ENCODE data around the gene PRDM16. TPM values are rescaled to one million over a fixed set of nuclear protein-coding genes. Genes with fewer than 3 reads are reported as not detected.

The PRDM16 gene
- total and polyA plus RNA-seq, 2 experiments from 2014 or later, result 0.14 to 0.16 TPM

- TF ChIP-seq ZNF462 (CRISPR knock-in tag; IDR thresholded peaks at IDR 0.05) (no peak), ZNF114 (CRISPR knock-in tag; IDR thresholded peaks at IDR 0.05) (no peak), JUNB (IDR thresholded peaks at IDR 0.05; ENCODE audit: unreplicated experiment) (no peak), STAT1 (IDR thresholded peaks at IDR 0.05; ENCODE audit: unreplicated experiment) (no peak), EZH2 (IDR thresholded peaks at IDR 0.05; ENCODE audit: low read depth, unreplicated experiment) (no peak), NANOG (IDR thresholded peaks at IDR 0.05; ENCODE audit: borderline replicate concordance) (no peak), POLR2AphosphoS5 (IDR thresholded peaks at IDR 0.05; ENCODE audit: low read depth) (no peak), CTCF (conservative IDR thresholded peaks at IDR 0.05; ENCODE audit: low read depth in 2 of 2) (no peak), CREB1 (CRISPR knock-in tag; IDR thresholded peaks at IDR 0.05; ENCODE audit: low read depth) (no peak)
Measured at GRCh38 chr1:3156936-3157335, 87.9 kb downstream of the PRDM16 start (continued).

- Mint-ChIP-seq H3K36me3 (ENCODE audit: low read depth) (no peaks in the 10 kb centered on the region), H3K27me3 (ENCODE audit: insufficient read depth, low read depth, poor library complexity) (peaks cover 8% of the 10 kb centered on the region), H3K9me3 (no peaks in the 10 kb centered on the region), H3K27ac (no peak overlapping the region), H3K4me3 (no peak overlapping the region), H3K4me1 (peaks cover 3% of the 10 kb centered on the region; the same call in 1 of the 3 replicates)
- Histone ChIP-seq H3K27ac (ENCODE audit: low read depth) (no peak overlapping the region), H3F3A (replicated peaks; ENCODE audit: low read depth) (no peaks in the 10 kb centered on the region), H3K9me2 (ENCODE audit: insufficient read depth) (no peaks in the 10 kb centered on the region), H3K4me3 (no peak overlapping the region), H3K4me1 (ENCODE audit: insufficient read depth) (no peaks in the 10 kb centered on the region), H3K27me3 (ENCODE audit: insufficient read depth) (no peaks in the 10 kb centered on the region), H3K36me3 (ENCODE audit: insufficient read depth) (no peaks in the 10 kb centered on the region), H4K20me1 (replicated peaks; ENCODE audit: insufficient read depth) (no peaks in the 10 kb centered on the region), H2AFZ (no peak overlapping the region), H3K79me2 (replicated peaks; ENCODE audit: insufficient read depth) (no peaks in the 10 kb centered on the region), H3K4me2 (no peak overlapping the region)
- ATAC-seq, result no peak
- TF ChIP-seq REST (IDR thresholded peaks at IDR 0.05; ENCODE audit: unreplicated experiment) (no peak), EZH2phosphoT487 (IDR thresholded peaks at IDR 0.05; ENCODE audit: unreplicated experiment) (no peak)
- DNase-seq (ENCODE audit: low spot score), result no peak
Measured at GRCh38 chr1:3158347-3158746, 89.3 kb downstream of the PRDM16 start.

Measured in GM23338 (cell line).